H9 (cell line): ENCODE measurements around the gene PCDHGA10. TPM values are rescaled to one million over a fixed set of nuclear protein-coding genes. Genes with fewer than 3 reads are reported as not detected.

ENCODE experiments used
- DNase-seq: peaks from one replicate; pipeline ENCODE4 v3.0.0-alpha.2; 2017
- H2AFZ ChIP-seq: one replicate; pipeline ENCODE4 v1.6.1; 2013; ENCODE audit warnings: mild to moderate bottlenecking, low read length, control low read depth, moderate library complexity
- H2AK5ac ChIP-seq: 2 replicates; pipeline ENCODE4 v1.6.1; 2013; ENCODE audit warnings: low read length, control low read depth, mixed read lengths; ENCODE audit not compliant: insufficient read length
- H2BK120ac ChIP-seq: one replicate; pipeline ENCODE4 v1.6.1; 2013; ENCODE audit warnings: low read depth, mild to moderate bottlenecking, low read length, control low read depth, inconsistent platforms; ENCODE audit not compliant: poor library complexity, severe bottlenecking
- H2BK12ac ChIP-seq: 2 replicates; pipeline ENCODE4 v1.6.1; 2013; ENCODE audit warnings: low read length, control low read depth, mixed read lengths, low read depth; ENCODE audit not compliant: insufficient read length
- H2BK15ac ChIP-seq: 2 replicates; pipeline ENCODE4 v1.6.1; 2013; ENCODE audit warnings: low read depth, low read length, control low read depth
- H2BK20ac ChIP-seq: one replicate; pipeline ENCODE4 v1.6.1; 2013; ENCODE audit warnings: low read depth, mild to moderate bottlenecking, low read length, control low read depth, inconsistent platforms; ENCODE audit not compliant: poor library complexity, severe bottlenecking
- H2BK5ac ChIP-seq: 2 replicates; pipeline ENCODE4 v1.6.1; 2013; ENCODE audit warnings: low read length, control low read depth, mixed read lengths; ENCODE audit not compliant: insufficient read length
- H3K14ac ChIP-seq: 2 replicates; pipeline ENCODE4 v1.6.1; 2013; ENCODE audit warnings: low read length, control low read depth; ENCODE audit not compliant: insufficient read depth
- H3K18ac ChIP-seq: 2 replicates; pipeline ENCODE4 v1.6.1; 2013; ENCODE audit warnings: low read depth, mild to moderate bottlenecking, mixed read lengths, low read length, control low read depth; ENCODE audit not compliant: insufficient read length
- H3K23ac ChIP-seq: 2 replicates; pipeline ENCODE4 v1.6.1; 2013; ENCODE audit warnings: low read length, control low read depth, mixed read lengths, low read depth; ENCODE audit not compliant: insufficient read length
- H3K23me2 ChIP-seq: 2 replicates; pipeline ENCODE4 v1.6.1; 2013; ENCODE audit warnings: low read depth, mild to moderate bottlenecking, mixed read lengths, low read length, control low read depth; ENCODE audit not compliant: insufficient read length, poor library complexity, severe bottlenecking
- H3K27ac ChIP-seq: 2 replicates; pipeline ENCODE4 v1.5.1; 2013; ENCODE audit warnings: low read length, control low read depth, mixed read lengths, low read depth; ENCODE audit not compliant: insufficient read length
- H3K27me3 ChIP-seq: 2 replicates; pipeline ENCODE4 v1.6.1; 2013; ENCODE audit warnings: low read length, control low read depth, inconsistent platforms; ENCODE audit not compliant: insufficient read depth
- H3K4ac ChIP-seq: 2 replicates; pipeline ENCODE4 v1.6.1; 2013; ENCODE audit warnings: low read depth, mild to moderate bottlenecking, control low read depth, inconsistent platforms, low read length, moderate library complexity
- H3K4me1 ChIP-seq: 2 replicates; pipeline ENCODE4 v1.6.1; 2013; ENCODE audit warnings: low read length, control low read depth, inconsistent platforms; ENCODE audit not compliant: insufficient read depth
- H3K4me2 ChIP-seq: 2 replicates; pipeline ENCODE4 v1.6.1; 2013; ENCODE audit warnings: low read length, control low read depth, mixed read lengths; ENCODE audit not compliant: insufficient read length, insufficient read depth
- H3K56ac ChIP-seq: 2 replicates; pipeline ENCODE4 v1.6.1; 2013; ENCODE audit warnings: low read depth, mild to moderate bottlenecking, mixed read lengths, low read length, control low read depth; ENCODE audit not compliant: insufficient read length
- H3K79me1 ChIP-seq: 2 replicates; pipeline ENCODE4 v1.6.1; 2013; ENCODE audit warnings: low read depth, mild to moderate bottlenecking, moderate library complexity, low read length, control low read depth, inconsistent platforms; ENCODE audit not compliant: insufficient read depth, poor library complexity, severe bottlenecking
- H3K79me2 ChIP-seq: 2 replicates; pipeline ENCODE4 v1.6.1; 2013; ENCODE audit warnings: low read length, control low read depth, inconsistent platforms; ENCODE audit not compliant: insufficient read depth
- H3K9ac ChIP-seq: 2 replicates; pipeline ENCODE4 v1.6.1; 2013; ENCODE audit warnings: low read length, control low read depth, mixed read lengths; ENCODE audit not compliant: insufficient read length; ENCODE audit errors: extremely low read depth
- H3K9me3 ChIP-seq: one replicate; pipeline ENCODE4 v1.6.1; 2013; ENCODE audit warnings: low read depth, low read length, inconsistent platforms; ENCODE audit not compliant: control insufficient read depth
- H3T11ph ChIP-seq: one replicate; pipeline ENCODE4 v1.6.1; 2013; ENCODE audit warnings: mild to moderate bottlenecking, low read length, control low read depth, inconsistent platforms
- H4K20me1 ChIP-seq: one replicate; pipeline ENCODE4 v1.6.1; 2013; ENCODE audit not compliant: control insufficient read depth, insufficient read length, insufficient read depth
- H4K5ac ChIP-seq: 2 replicates; pipeline ENCODE4 v1.6.1; 2013; ENCODE audit warnings: low read depth, mild to moderate bottlenecking, mixed read lengths, low read length, control low read depth; ENCODE audit not compliant: insufficient read length
- H4K8ac ChIP-seq: replicated peaks from 2 replicates; pipeline ENCODE4 v1.6.1; 2013; ENCODE audit warnings: low read length, control low read depth, mixed read lengths, low read depth; ENCODE audit not compliant: insufficient read length
- H4K91ac ChIP-seq: 2 replicates; pipeline ENCODE4 v1.6.1; 2013; ENCODE audit warnings: low read depth, mild to moderate bottlenecking, moderate library complexity, mixed read lengths, low read length, control low read depth; ENCODE audit not compliant: insufficient read length
- H3K27ac Mint-ChIP-seq, 3 experiments: 2 replicates in 2 of 3; 3 replicates in 1 of 3; pipeline ENCODE4 v1.8.0; 2020 to 2021; ENCODE audit warnings: mixed read lengths in 3 of 3, mild to moderate bottlenecking in 1 of 3, moderate library complexity in 1 of 3
- H3K27me3 Mint-ChIP-seq: 2 replicates; pipeline ENCODE4 v1.8.0; 2021; ENCODE audit warnings: low read depth, mild to moderate bottlenecking, moderate library complexity, mixed read lengths
- H3K36me3 Mint-ChIP-seq, 3 experiments: 2 replicates in 2 of 3; 3 replicates in 1 of 3; pipeline ENCODE4 v1.8.0; 2020 to 2021; ENCODE audit warnings: low read depth in 3 of 3, mixed read lengths in 3 of 3; ENCODE audit not compliant: insufficient read depth in 1 of 3
- H3K4me1 Mint-ChIP-seq, 2 experiments: 2 replicates each; pipeline ENCODE4 v1.8.0; 2020; ENCODE audit warnings: mixed read lengths in 2 of 2
- H3K4me3 Mint-ChIP-seq, 2 experiments: 2 replicates in 1 of 2; 3 replicates in 1 of 2; pipeline ENCODE4 v1.8.0; 2020 to 2021; ENCODE audit warnings: mild to moderate bottlenecking in 2 of 2, mixed read lengths in 2 of 2, moderate library complexity in 1 of 2
- H3K9me3 Mint-ChIP-seq, 2 experiments: 2 replicates in 1 of 2; 3 replicates in 1 of 2; pipeline ENCODE4 v1.8.0; 2020; ENCODE audit warnings: mild to moderate bottlenecking in 2 of 2, mixed read lengths in 2 of 2, moderate library complexity in 1 of 2
- CTCF ChIP-seq: fragments of 200-600 bp; sonication (generic); conservative IDR thresholded peaks from 3 replicates; pipeline ENCODE4 v1.8.0; 2021; ENCODE audit warnings: antibody characterized with exemption, mild to moderate bottlenecking
- WGBS: extraction: QIAGEN DNeasy Blood & Tissue Kit; methylation state at CpG from one replicate; pipeline ENCODE4 v1.1.7; 2013; ENCODE audit warnings: missing lambda C conversion rate, low lambda C conversion rate, mixed read lengths; ENCODE audit not compliant: insufficient read length; ENCODE audit errors: extremely low coverage; 5-methylcytosine and 5-hydroxymethylcytosine counted together
- total RNA-seq: library from RNA; stranded (reverse); gene quantifications from 2 replicates; pipeline ENCODE4 v1.2.1, GENCODE V29; 2021

The PCDHGA10 gene
- total RNA-seq, 1 experiment from 2014 or later = 15.1 TPM

- Histone ChIP-seq H3K9me3 (peaks cover 29% of the 10 kb centered on the region), H2AFZ (no peak overlapping the region), H2BK120ac (no peak overlapping the region), H3K79me1 (no peaks in the 10 kb centered on the region), H3K23me2 (peaks cover 5% of the 10 kb centered on the region), H3K56ac (no peak overlapping the region), H4K5ac (no peak overlapping the region), H3K4me1 (no peaks in the 10 kb centered on the region), H4K20me1 (no peaks in the 10 kb centered on the region), H2BK15ac (no peak overlapping the region), H3K23ac (no peak overlapping the region), H3T11ph (no peak overlapping the region), H4K8ac (no peak overlapping the region), H3K9ac (no peak overlapping the region), H3K18ac (no peak overlapping the region), H3K27ac (no peak overlapping the region), H3K27me3 (no peaks in the 10 kb centered on the region), H2AK5ac (no peak overlapping the region), H3K4ac (no peak overlapping the region), H2BK5ac (no peak overlapping the region), H2BK12ac (no peak overlapping the region), H3K14ac (no peak overlapping the region), H4K91ac (no peak overlapping the region), H3K79me2 (no peaks in the 10 kb centered on the region), H2BK20ac (no peak overlapping the region), H3K4me2 (no peak overlapping the region)
- Mint-ChIP-seq H3K4me3 (no peak overlapping the region), H3K36me3 (peaks cover 19 to 31% (median 31%) of the 10 kb centered on the region in 3 experiments), H3K27ac (no peak overlapping the region), H3K4me1 (peaks cover 2 to 3% of the 10 kb centered on the region in 2 experiments), H3K27me3 (peaks cover 3% of the 10 kb centered on the region), H3K9me3 (peaks cover 33 to 51% of the 10 kb centered on the region in 2 experiments)
- no peak for DNase-seq
- TF ChIP-seq CTCF = no peak
- WGBS = no CpG with 5 or more reads among the region's 22 CpGs
Observed at GRCh38 chr5:141403387-141403786, 9.4 kb upstream of the PCDHGA10 start.
